GM10266 (cell line): ENCODE data around the gene TTC27.
"Not testable (repeated sequence)": the region's sequence is repeated elsewhere in the genome, so short reads cannot be mapped to it uniquely, and the experiment has no call there.

Source experiments
- DNase-seq: peaks from one replicate; pipeline ENCODE4 v3.0.0; 2012; ENCODE audit errors: extremely low spot score
- CTCF ChIP-seq: IDR thresholded peaks from 2 replicates; pipeline ENCODE4 v1.5.1; 2012; ENCODE audit warnings: mild to moderate bottlenecking, low read depth; ENCODE audit not compliant: control insufficient read depth, insufficient read depth; ENCODE audit errors: missing control alignments

The TTC27 gene

DNA sequence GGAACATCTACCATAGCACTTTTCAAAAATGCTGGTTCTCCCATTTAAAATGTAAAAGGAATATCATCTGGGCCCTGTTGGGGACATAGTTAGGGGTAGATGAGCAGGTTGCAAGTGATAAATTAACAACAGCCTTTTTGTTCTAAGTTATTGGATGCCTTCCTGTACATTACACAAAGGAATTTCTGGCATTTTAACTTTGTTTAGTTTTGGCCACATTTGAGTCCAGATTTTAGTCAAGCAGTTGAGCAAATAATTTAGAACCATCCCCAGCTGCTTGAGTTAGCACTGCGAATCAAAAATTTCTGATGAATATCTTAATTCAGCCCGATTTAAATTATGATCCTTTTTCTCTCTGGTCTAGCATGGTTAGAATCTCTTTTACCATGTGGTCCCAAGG is 124.4 kb downstream of the TTC27 start:
- no peak for TF ChIP-seq CTCF

DNA sequence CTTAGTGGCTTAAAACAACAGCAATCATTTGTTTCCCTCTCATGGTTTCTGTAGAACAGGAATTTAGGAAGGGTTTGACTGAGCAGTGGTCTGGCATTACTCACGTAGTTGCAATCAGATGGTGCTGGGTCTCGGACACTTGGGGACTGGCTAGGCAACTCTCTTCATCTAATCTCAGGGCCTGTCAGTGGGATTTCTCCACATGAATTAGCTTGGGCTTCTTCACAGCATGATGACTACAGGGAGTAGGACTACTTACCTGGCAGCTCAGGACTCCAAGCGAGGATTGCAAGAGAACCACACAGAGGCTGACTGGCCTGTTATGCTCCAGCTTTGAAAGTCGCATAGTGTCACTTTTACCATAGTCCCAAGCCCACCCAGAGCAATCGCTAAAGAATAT is 125.1 kb downstream of the TTC27 start:
- no peak for TF ChIP-seq CTCF
- DNase-seq, result no peak

More for the DNA sequence above, 124.4 kb downstream of the TTC27 start:
- DNase-seq, result no peak

- not testable (repeated sequence) for DNase-seq
Observed at GRCh38 chr2:32754676-32755075, 126.8 kb downstream of the TTC27 start.

- DNase-seq, result no peak
- TF ChIP-seq CTCF, result no peak
Observed at GRCh38 chr2:32755666-32756065, 127.8 kb downstream of the TTC27 start.

- no peak for TF ChIP-seq CTCF
- no peak for DNase-seq
Observed at GRCh38 chr2:32756074-32756727, 128.4 kb downstream of the TTC27 start.

DNA sequence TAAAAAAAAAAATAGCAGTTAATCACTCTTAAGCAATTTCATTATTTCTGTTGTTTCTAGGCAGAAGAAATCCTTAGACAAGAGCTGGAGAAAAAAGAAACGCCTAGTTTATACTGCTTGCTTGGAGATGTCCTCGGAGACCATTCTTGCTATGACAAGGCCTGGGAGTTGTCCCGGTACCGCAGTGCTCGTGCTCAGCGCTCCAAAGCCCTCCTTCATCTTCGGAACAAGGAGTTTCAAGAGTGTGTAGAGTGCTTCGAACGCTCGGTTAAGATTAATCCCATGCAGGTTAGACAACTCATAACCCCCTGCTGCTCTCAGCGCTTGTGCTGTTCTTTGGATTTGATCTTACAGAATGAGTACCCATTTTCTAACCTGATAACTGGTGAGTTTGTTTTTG is 130.4 kb downstream of the TTC27 start:
- TF ChIP-seq CTCF, result no peak
- no peak for DNase-seq

DNA sequence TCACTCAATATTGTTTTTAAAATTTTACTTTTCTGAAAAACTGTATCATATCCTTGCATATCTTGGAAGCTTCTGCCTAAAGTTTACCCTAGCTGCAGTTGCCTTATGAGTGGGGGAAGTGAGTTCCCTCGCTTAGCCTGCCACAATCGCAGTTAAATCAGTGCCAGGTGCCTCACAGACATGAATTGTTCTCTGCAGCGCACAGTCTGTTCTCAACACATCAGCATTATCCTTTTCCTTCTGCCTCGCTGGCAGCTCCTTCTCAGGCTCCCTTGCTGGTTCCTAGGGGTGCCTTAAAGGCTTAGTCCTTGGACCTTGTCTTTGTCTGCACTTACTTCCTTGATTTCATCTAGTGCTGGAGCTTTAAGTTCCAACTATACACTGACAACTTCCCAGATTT is 132.8 kb downstream of the TTC27 start:
- no peak for TF ChIP-seq CTCF
- DNase-seq, result no peak
